Gastroesophageal sphincter (tissue), 3 donors: ENCODE data around the gene SURF2.

Experiments used
- EP300 ChIP-seq: sonication (generic); formaldehyde crosslinking; IDR thresholded peaks from one replicate; pipeline ENCODE4 v1.6.1; 2017; ENCODE audit warnings: antibody characterized with exemption, mild to moderate bottlenecking
- POLR2A ChIP-seq, 2 donors: fragments of 450-650 bp; IDR thresholded peaks; one replicate each; pipeline ENCODE4 v1.6.1; 2017; ENCODE audit warnings: antibody characterized with exemption in 2 of 2, mild to moderate bottlenecking in 2 of 2, moderate library complexity in 1 of 2
- POLR2AphosphoS5 ChIP-seq: sonication (generic); formaldehyde crosslinking; IDR thresholded peaks from one replicate; pipeline ENCODE4 v1.6.1; 2017; ENCODE audit warnings: antibody characterized with exemption
- TF ChIP-seq, protein P1 (sequence below), 4 experiments: fragments of 200-600 bp in 2 of 4; fragments of 450-650 bp in 2 of 4; sonication (generic) in 1 of 4; IDR thresholded peaks; one replicate each; pipeline ENCODE4 v1.5.1; 2017 to 2019; ENCODE audit warnings: antibody characterized with exemption in 4 of 4, mild to moderate bottlenecking in 2 of 4, moderate library complexity in 2 of 4

GRCh38 chr9:133397370-133397769 is 41.0 kb downstream of the SURF2 start:
- TF ChIP-seq, protein P1, sequence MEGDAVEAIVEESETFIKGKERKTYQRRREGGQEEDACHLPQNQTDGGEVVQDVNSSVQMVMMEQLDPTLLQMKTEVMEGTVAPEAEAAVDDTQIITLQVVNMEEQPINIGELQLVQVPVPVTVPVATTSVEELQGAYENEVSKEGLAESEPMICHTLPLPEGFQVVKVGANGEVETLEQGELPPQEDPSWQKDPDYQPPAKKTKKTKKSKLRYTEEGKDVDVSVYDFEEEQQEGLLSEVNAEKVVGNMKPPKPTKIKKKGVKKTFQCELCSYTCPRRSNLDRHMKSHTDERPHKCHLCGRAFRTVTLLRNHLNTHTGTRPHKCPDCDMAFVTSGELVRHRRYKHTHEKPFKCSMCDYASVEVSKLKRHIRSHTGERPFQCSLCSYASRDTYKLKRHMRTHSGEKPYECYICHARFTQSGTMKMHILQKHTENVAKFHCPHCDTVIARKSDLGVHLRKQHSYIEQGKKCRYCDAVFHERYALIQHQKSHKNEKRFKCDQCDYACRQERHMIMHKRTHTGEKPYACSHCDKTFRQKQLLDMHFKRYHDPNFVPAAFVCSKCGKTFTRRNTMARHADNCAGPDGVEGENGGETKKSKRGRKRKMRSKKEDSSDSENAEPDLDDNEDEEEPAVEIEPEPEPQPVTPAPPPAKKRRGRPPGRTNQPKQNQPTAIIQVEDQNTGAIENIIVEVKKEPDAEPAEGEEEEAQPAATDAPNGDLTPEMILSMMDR (IDR thresholded peaks at IDR 0.05), result no peak
- TF ChIP-seq POLR2A (IDR thresholded peaks at IDR 0.05) (no peak), EP300 (no peak), POLR2AphosphoS5 (no peak)
